ENCODE results near the gene SBF2.
"Not testable (repeated sequence)": the region's sequence is repeated elsewhere in the genome, so short reads cannot be mapped to it uniquely, and the experiment has no call there.

Gene SBF2

DNA sequence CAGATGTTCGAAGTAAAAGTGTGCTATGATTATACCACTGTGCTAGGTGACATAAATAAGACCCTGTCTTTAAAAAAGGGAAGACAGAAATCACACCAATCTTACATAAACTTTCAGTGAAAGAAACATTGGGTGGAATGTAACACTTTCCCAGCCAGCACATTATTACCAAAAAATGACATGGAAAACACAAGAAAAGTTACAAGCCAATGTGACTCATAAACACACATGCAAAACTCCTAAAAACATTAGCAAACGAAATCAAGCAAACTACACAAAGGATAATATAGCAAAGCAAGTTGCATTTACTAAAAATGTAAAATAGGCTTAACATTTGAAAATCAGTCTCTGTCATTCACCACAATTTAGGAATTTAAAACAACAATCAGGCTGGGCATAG is 47.0 kb downstream of the SBF2 start:
- in situ Hi-C loops (cut with MboI; ENCODE audit: low pct_unique_long_range_greater_than_20kb, low sequenced_read_pairs, unreplicated experiment) = no loop called here
- DNase-seq (ENCODE audit: low spot score) = no peak
- TF ChIP-seq CTCF (IDR thresholded peaks at IDR 0.05; ENCODE audit: extremely low read depth, insufficient read depth, missing control alignments) = no peak

- TF ChIP-seq CTCF (IDR thresholded peaks at IDR 0.05; ENCODE audit: extremely low read depth, insufficient read depth, missing control alignments) = no peak
- DNase-seq (ENCODE audit: low spot score) = no peak
- in situ Hi-C loops (cut with MboI; ENCODE audit: low pct_unique_long_range_greater_than_20kb, low sequenced_read_pairs, unreplicated experiment) = no loop called here
Observed at GRCh38 chr11:10243896-10244575, 50.0 kb downstream of the SBF2 start.

DNA sequence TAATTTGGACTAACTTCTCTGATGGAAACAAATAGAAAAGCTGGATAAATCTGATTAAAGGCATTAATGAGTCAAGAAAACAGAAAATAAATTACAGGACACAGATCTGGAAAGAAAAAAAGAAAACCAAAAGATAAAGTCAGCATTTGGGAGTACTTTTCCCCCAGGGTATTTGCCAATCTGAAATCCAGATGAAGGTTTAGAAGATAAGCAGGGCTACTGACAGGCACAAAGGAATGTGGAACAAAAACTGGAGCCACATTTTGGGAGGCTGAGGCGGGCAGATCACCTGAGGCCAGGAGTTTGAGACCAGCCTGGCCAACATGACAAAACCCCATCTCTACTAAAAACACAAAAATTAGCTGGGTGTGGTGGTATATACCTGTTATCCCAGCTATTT is 57.2 kb downstream of the SBF2 start:
- TF ChIP-seq CTCF (IDR thresholded peaks at IDR 0.05; ENCODE audit: extremely low read depth, insufficient read depth, missing control alignments) = no peak
- no peak for DNase-seq (ENCODE audit: low spot score)
- in situ Hi-C loops (cut with MboI; ENCODE audit: low pct_unique_long_range_greater_than_20kb, low sequenced_read_pairs, unreplicated experiment) = no loop called here

GRCh38 chr11:10233581-10233980 is 60.4 kb downstream of the SBF2 start:
- no peak for DNase-seq (ENCODE audit: low spot score)
- in situ Hi-C loops (cut with MboI; ENCODE audit: low pct_unique_long_range_greater_than_20kb, low sequenced_read_pairs, unreplicated experiment) = no loop called here
- TF ChIP-seq CTCF (IDR thresholded peaks at IDR 0.05; ENCODE audit: extremely low read depth, insufficient read depth, missing control alignments) = no peak

GRCh38 chr11:10232756-10233155 is 61.3 kb downstream of the SBF2 start:
- in situ Hi-C loops (cut with MboI; ENCODE audit: low pct_unique_long_range_greater_than_20kb, low sequenced_read_pairs, unreplicated experiment) = no loop called here
- no peak for TF ChIP-seq CTCF (IDR thresholded peaks at IDR 0.05; ENCODE audit: extremely low read depth, insufficient read depth, missing control alignments)
- DNase-seq (ENCODE audit: low spot score) = no peak

GRCh38 chr11:10231803-10232202 is 62.2 kb downstream of the SBF2 start:
- in situ Hi-C loops (cut with MboI; ENCODE audit: low pct_unique_long_range_greater_than_20kb, low sequenced_read_pairs, unreplicated experiment) = not testable (repeated sequence)

GRCh38 chr11:10225553-10225952 is 68.5 kb downstream of the SBF2 start:
- TF ChIP-seq CTCF (IDR thresholded peaks at IDR 0.05; ENCODE audit: extremely low read depth, insufficient read depth, missing control alignments) = no peak
- DNase-seq (ENCODE audit: low spot score) = no peak
- in situ Hi-C loops (cut with MboI; ENCODE audit: low pct_unique_long_range_greater_than_20kb, low sequenced_read_pairs, unreplicated experiment) = no loop called here

More at GRCh38 chr11:10231803-10232202, 62.2 kb downstream of the SBF2 start:
- DNase-seq (ENCODE audit: low spot score) = not testable (repeated sequence)

All from GM13977 (cell line).